Kidney epithelial cell (primary cell): ENCODE data around the gene TUG1. TPM values are rescaled to one million over a fixed set of nuclear protein-coding genes. Genes with fewer than 3 reads are reported as not detected.

Source experiments
- DNase-seq: peaks from one replicate; pipeline ENCODE4 v3.0.0-alpha.2; 2010; ENCODE audit warnings: low read depth
- H3K27me3 ChIP-seq: 2 replicates; pipeline ENCODE4 v1.6.0; 2011; ENCODE audit warnings: low read length; ENCODE audit not compliant: control insufficient read depth, insufficient read depth
- H3K36me3 ChIP-seq: 2 replicates; pipeline ENCODE4 v1.5.1; 2011; ENCODE audit warnings: low read length; ENCODE audit not compliant: control insufficient read depth, insufficient read depth
- H3K4me3 ChIP-seq: 2 replicates; pipeline ENCODE4 v1.5.1; 2011; ENCODE audit warnings: low read depth, mild to moderate bottlenecking, control low read depth, low read length
- CTCF ChIP-seq: IDR thresholded peaks from 2 replicates; pipeline ENCODE4 v1.5.1; 2011; ENCODE audit warnings: mild to moderate bottlenecking, moderate library complexity, low read length, control low read depth, inconsistent platforms; ENCODE audit not compliant: insufficient read depth, poor library complexity, severe bottlenecking
- total RNA-seq: library from RNA; depleted of rRNA; stranded (reverse); fragments of >200 nt; gene quantifications from 2 replicates; pipeline ENCODE4 v1.2.3, GENCODE V29; 2015

Gene TUG1
- total RNA-seq, 1 donor from 2014 or later, result 68.7 TPM

GRCh38 chr22:30992565-30992964, 23.5 kb downstream of the TUG1 start:
- H3K36me3 ChIP-seq, result no peaks in the 10 kb centered on the region

GRCh38 chr22:30994960-30995359, 25.9 kb downstream of the TUG1 start:
- DNase-seq, result no peak
- no peak for TF ChIP-seq CTCF
- no peak overlapping the region for H3K4me3 ChIP-seq
- H3K27me3 ChIP-seq, result no peaks in the 10 kb centered on the region
- H3K36me3 ChIP-seq, result no peaks in the 10 kb centered on the region

More at GRCh38 chr22:30992565-30992964, 23.5 kb downstream of the TUG1 start:
- no peak for DNase-seq
- Histone ChIP-seq H3K27me3 (no peaks in the 10 kb centered on the region), H3K4me3 (no peak overlapping the region)
- no peak for TF ChIP-seq CTCF

GRCh38 chr22:30996462-30996861, 27.4 kb downstream of the TUG1 start:
- Histone ChIP-seq H3K4me3 (no peak overlapping the region), H3K36me3 (no peaks in the 10 kb centered on the region), H3K27me3 (no peaks in the 10 kb centered on the region)
- no peak for TF ChIP-seq CTCF
- DNase-seq, result no peak

- no peak for DNase-seq
- Histone ChIP-seq H3K36me3 (no peaks in the 10 kb centered on the region), H3K27me3 (no peaks in the 10 kb centered on the region), H3K4me3 (no peak overlapping the region)
- no peak for TF ChIP-seq CTCF
These were observed 29.3 kb downstream of the TUG1 start for GRCh38 chr22:30998329-30998728.

GRCh38 chr22:31001124-31001770, 32.2 kb downstream of the TUG1 start:
- H3K36me3 ChIP-seq, result no peaks in the 10 kb centered on the region
- H3K27me3 ChIP-seq, result no peaks in the 10 kb centered on the region
- no peak for DNase-seq
- TF ChIP-seq CTCF, result no peak
- H3K4me3 ChIP-seq, result no peak overlapping the region

- TF ChIP-seq CTCF, result no peak
- no peak for DNase-seq
- Histone ChIP-seq H3K27me3 (no peaks in the 10 kb centered on the region), H3K36me3 (no peaks in the 10 kb centered on the region), H3K4me3 (no peak overlapping the region)
These were observed 36.5 kb downstream of the TUG1 start for GRCh38 chr22:31005535-31005934.
